GM10266 (cell line): ENCODE measurements around the gene CCDC88B.

Source experiments
- DNase-seq: peaks from one replicate; pipeline ENCODE4 v3.0.0; 2012; ENCODE audit errors: extremely low spot score
- CTCF ChIP-seq: IDR thresholded peaks from 2 replicates; pipeline ENCODE4 v1.5.1; 2012; ENCODE audit warnings: mild to moderate bottlenecking, low read depth; ENCODE audit not compliant: control insufficient read depth, insufficient read depth; ENCODE audit errors: missing control alignments

Gene CCDC88B

GRCh38 chr11:64339286-64339685, 718 bp upstream of the CCDC88B start:
- no peak for DNase-seq
- no peak for TF ChIP-seq CTCF

- DNase-seq: peak; percentile 86
- peak; percentile 17 for TF ChIP-seq CTCF
Measured at GRCh38 chr11:64340671-64341335, 799 bp downstream of the CCDC88B start.

GRCh38 chr11:64341429-64341828, 1.4 kb downstream of the CCDC88B start:
- no peak for DNase-seq
- no peak for TF ChIP-seq CTCF

- TF ChIP-seq CTCF: peak; percentile 40
- peak; percentile 97 for DNase-seq
Measured at GRCh38 chr11:64341851-64342791, 2.1 kb downstream of the CCDC88B start.

- TF ChIP-seq CTCF: no peak
- no peak for DNase-seq
Measured at GRCh38 chr11:64342869-64343745, 3.1 kb downstream of the CCDC88B start.

GRCh38 chr11:64343767-64344559, 4.0 kb downstream of the CCDC88B start:
- no peak for DNase-seq
- peak; percentile 39 for TF ChIP-seq CTCF
